ENCODE results near the gene TAF1C.

TAF1C gene

DNA sequence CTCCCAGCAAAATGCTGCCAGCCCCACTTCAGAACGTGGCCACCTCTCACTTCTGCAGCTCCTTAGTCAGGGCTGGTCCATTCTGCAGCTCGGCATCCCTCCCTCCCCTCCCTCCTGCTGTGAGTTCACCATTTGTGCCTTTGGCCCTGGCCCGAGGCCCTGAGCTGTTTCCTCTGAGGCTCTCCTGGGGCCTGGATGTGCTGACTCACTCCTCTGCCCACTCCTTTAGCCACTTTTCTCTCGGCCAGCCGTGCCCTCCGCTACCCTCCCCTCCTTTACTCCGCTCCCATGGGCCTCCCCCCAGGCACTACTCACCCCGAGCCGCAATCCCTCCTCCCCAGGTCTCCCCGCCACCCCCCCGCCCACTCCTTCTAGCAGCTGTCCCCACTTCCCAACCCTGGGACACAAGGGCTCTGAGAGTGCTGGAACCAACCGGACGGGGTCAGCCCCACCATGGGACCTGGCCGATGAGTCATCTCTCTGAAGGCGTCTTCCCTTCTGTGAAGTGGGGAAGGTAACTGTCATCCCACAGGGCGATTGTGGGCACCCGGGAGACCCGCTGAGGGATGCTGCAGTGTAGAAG, 41.5 kb upstream of the TAF1C start (continued):
- peak; percentile 80 for TF ChIP-seq ZFHX2 (tag by site-specific recombination; conservative IDR thresholded peaks at IDR 0.05)
- TF ChIP-seq ZNF202 (tag by site-specific recombination; IDR thresholded peaks at IDR 0.05; ENCODE audit: borderline replicate concordance) = no peak
- no peak for TF ChIP-seq ZNF174 (tag by site-specific recombination; IDR thresholded peaks at IDR 0.05)

- H3K36me3 ChIP-seq (ENCODE audit: control insufficient read depth in 2 of 2, insufficient read depth in 1 of 2, low read length in 2 of 2) = no peaks in the 10 kb centered on the region
- no peaks in the 10 kb centered on the region for H3K9me3 ChIP-seq (ENCODE audit: control insufficient read depth, insufficient read depth, low read depth, low read length)
- H3K27ac ChIP-seq (ENCODE audit: extremely low read depth, low read depth, low read length) = no peak overlapping the region
- CTCF ChIA-PET = interaction anchor here (0.5 kb wide), 2 partner anchors 30 to 220 kb away, joined by 3 read pairs; no protein-coding TSS in a partner anchor
- no peak overlapping the region for H3K4me3 ChIP-seq (ENCODE audit: low read depth, low read length)
- no peaks in the 10 kb centered on the region for H3K4me1 ChIP-seq (ENCODE audit: control insufficient read depth, insufficient read depth, low read length)
- TF ChIP-seq ZNF24 (tag by site-specific recombination; IDR thresholded peaks at IDR 0.05) = no peak
- peak; percentile 97 for TF ChIP-seq ZNF146 (tag by site-specific recombination; IDR thresholded peaks at IDR 0.05)
- POLR2A ChIA-PET = no interaction called here
These were observed 40.7 kb upstream of the TAF1C start for GRCh38 chr16:84227548-84227947.

- TF ChIP-seq ZNF391 (tag by site-specific recombination; IDR thresholded peaks at IDR 0.05; ENCODE audit: borderline replicate concordance, low read depth) (no peak), ZSCAN23 (tag by site-specific recombination; IDR thresholded peaks at IDR 0.05) (no peak), ZNF223 (tag by site-specific recombination; IDR thresholded peaks at IDR 0.05) (no peak), ZNF202 (tag by site-specific recombination; IDR thresholded peaks at IDR 0.05; ENCODE audit: borderline replicate concordance) (no peak), ZSCAN4 (tag by site-specific recombination; IDR thresholded peaks at IDR 0.05) (no peak)
- TF ChIP-seq, protein P1, sequence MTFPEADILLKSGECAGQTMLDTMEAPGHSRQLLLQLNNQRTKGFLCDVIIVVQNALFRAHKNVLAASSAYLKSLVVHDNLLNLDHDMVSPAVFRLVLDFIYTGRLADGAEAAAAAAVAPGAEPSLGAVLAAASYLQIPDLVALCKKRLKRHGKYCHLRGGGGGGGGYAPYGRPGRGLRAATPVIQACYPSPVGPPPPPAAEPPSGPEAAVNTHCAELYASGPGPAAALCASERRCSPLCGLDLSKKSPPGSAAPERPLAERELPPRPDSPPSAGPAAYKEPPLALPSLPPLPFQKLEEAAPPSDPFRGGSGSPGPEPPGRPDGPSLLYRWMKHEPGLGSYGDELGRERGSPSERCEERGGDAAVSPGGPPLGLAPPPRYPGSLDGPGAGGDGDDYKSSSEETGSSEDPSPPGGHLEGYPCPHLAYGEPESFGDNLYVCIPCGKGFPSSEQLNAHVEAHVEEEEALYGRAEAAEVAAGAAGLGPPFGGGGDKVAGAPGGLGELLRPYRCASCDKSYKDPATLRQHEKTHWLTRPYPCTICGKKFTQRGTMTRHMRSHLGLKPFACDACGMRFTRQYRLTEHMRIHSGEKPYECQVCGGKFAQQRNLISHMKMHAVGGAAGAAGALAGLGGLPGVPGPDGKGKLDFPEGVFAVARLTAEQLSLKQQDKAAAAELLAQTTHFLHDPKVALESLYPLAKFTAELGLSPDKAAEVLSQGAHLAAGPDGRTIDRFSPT (tag by site-specific recombination; IDR thresholded peaks at IDR 0.05) = no peak
- no peaks in the 10 kb centered on the region for H3K9me3 ChIP-seq (ENCODE audit: control insufficient read depth, insufficient read depth, low read depth, low read length)
- no peaks in the 10 kb centered on the region for H3K4me1 ChIP-seq (ENCODE audit: control insufficient read depth, insufficient read depth, low read length)
- H3K36me3 ChIP-seq (ENCODE audit: control insufficient read depth in 2 of 2, insufficient read depth in 1 of 2, low read length in 2 of 2) = no peaks in the 10 kb centered on the region
- CTCF ChIA-PET = interaction anchor here (0.5 to 0.6 kb wide), 2 partner anchors 72 to 138 kb away, joined by 3 to 4 read pairs; no protein-coding TSS in a partner anchor
- POLR2A ChIA-PET = no interaction called here
- H3K27ac ChIP-seq (ENCODE audit: extremely low read depth, low read depth, low read length) = no peak overlapping the region
- no peak overlapping the region for H3K4me3 ChIP-seq (ENCODE audit: low read depth, low read length)
These were observed 39.2 kb upstream of the TAF1C start for GRCh38 chr16:84226026-84226425.

DNA sequence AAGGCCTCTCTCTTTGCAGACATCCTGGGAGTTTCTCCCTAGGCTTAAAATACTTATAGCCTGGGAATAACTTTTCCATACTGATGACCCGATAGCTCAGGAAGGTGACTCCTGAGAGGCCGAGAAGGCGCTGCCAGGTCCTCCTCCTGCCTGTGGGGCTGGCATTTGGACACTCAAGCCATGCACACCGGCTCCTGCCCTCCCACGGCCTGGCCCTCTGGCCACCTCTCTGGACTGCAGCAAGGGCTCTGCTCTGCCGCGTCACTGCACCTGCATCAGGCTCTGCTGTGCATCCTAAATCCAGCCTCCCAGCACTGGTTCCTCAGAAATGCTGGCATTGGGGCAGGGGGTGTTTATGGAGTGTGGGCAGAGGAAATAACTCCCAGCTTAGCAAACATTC, 38.7 kb upstream of the TAF1C start:
- CTCF ChIA-PET = no interaction called here
- no peak overlapping the region for H3K27ac ChIP-seq (ENCODE audit: extremely low read depth, low read depth, low read length)
- H3K36me3 ChIP-seq (ENCODE audit: control insufficient read depth in 2 of 2, insufficient read depth in 1 of 2, low read length in 2 of 2) = no peaks in the 10 kb centered on the region
- no peaks in the 10 kb centered on the region for H3K4me1 ChIP-seq (ENCODE audit: control insufficient read depth, insufficient read depth, low read length)
- H3K9me3 ChIP-seq (ENCODE audit: control insufficient read depth, insufficient read depth, low read depth, low read length) = no peaks in the 10 kb centered on the region
- H3K4me3 ChIP-seq (ENCODE audit: low read depth, low read length) = no peak overlapping the region
- POLR2A ChIA-PET = no interaction called here
- TF ChIP-seq ZNF169 (tag by site-specific recombination; IDR thresholded peaks at IDR 0.05) = no peak
- TF ChIP-seq ZNF664 (tag by site-specific recombination; IDR thresholded peaks at IDR 0.05) = no peak
- TF ChIP-seq GLI4 (tag by site-specific recombination; IDR thresholded peaks at IDR 0.05) = no peak
- no peak for TF ChIP-seq ZFP3 (tag by site-specific recombination; IDR thresholded peaks at IDR 0.05; ENCODE audit: low read depth)
- TF ChIP-seq ZNF610 (tag by site-specific recombination; IDR thresholded peaks at IDR 0.05; ENCODE audit: borderline replicate concordance) = no peak
- TF ChIP-seq HOXC10 (CRISPR knock-in tag; IDR thresholded peaks at IDR 0.05) = no peak
- no peak for TF ChIP-seq ZNF148 (tag by site-specific recombination; IDR thresholded peaks at IDR 0.05; ENCODE audit: borderline replicate concordance)
- TF ChIP-seq ZNF19 (tag by site-specific recombination; IDR thresholded peaks at IDR 0.05; ENCODE audit: low read depth) = no peak
- no peak for TF ChIP-seq MEIS1 (CRISPR knock-in tag; IDR thresholded peaks at IDR 0.05; ENCODE audit: borderline replicate concordance)
- no peak for TF ChIP-seq CTCF (tag by site-specific recombination; IDR thresholded peaks at IDR 0.05)
- no peak for TF ChIP-seq ZNF146 (tag by site-specific recombination; IDR thresholded peaks at IDR 0.05)
